GM21381 (cell line): ENCODE results near the gene USP13.

Experiments used
- ATAC-seq: cut with Tn5 transposase; IDR thresholded peaks from one replicate; pipeline ENCODE4 v1.9.1; 2021; ENCODE audit warnings: mild to moderate bottlenecking, moderate library complexity; ENCODE audit not compliant: unreplicated experiment

USP13 gene

DNA sequence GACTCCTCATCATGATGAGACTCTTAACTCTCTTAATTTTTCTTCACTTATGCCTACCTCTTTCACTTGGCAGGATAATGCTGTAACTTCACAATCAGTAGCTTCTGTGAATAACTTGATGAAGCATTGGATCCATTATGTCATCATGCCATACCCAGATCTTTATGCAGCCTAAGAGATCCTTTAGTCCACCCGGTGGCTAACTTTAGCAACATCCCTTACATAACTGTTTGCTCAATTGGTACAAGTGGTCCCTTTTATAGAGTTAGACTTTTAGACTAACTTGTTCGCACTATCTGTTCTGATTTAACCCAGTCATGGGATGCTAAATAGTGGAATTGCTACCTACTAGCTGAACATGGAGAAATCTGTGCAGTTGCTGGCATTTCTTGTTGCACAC is 184.5 kb downstream of the USP13 start:
- ATAC-seq = no peak
